Measurements from ENCODE around the gene STAT2. TPM values are rescaled to one million over a fixed set of nuclear protein-coding genes. Genes with fewer than 3 reads are reported as not detected.
A peak's percentile ranks its signal among the peaks of the same experiment; 100 is the strongest.

Gene STAT2
- total and polyA plus RNA-seq, 10 of the 15 experiments (the other 5 are each of a cell fraction or from before 2014, with no cell fraction given): 16.9 to 106 (median 77.9) TPM

GRCh38 chr12:56333679-56334489 lies 26.0 kb downstream of the STAT2 start, which contains the start of gene PAN2 (continued):
- TF ChIP-seq EP300 (IDR thresholded peaks at IDR 0.05; ENCODE audit: borderline replicate concordance in 1 of 2, control insufficient read depth in 1 of 2, low read depth in 2 of 2, low read length in 2 of 2): 0 out of 4 replicates have a peak, but pooled peaks have one; percentile 6 to 29
- TF ChIP-seq RCOR1 (conservative IDR thresholded peaks at IDR 0.05; ENCODE audit: low read depth, low read length): no peak
- no peak; the same call in 1 of the 2 replicates for TF ChIP-seq TBL1XR1 (IDR thresholded peaks at IDR 0.05; ENCODE audit: low read depth, low read length)
- TF ChIP-seq RB1 (IDR thresholded peaks at IDR 0.05; ENCODE audit: borderline replicate concordance): no peak; the same call in 1 of the 2 replicates
- TF ChIP-seq PAX5 (IDR thresholded peaks at IDR 0.05; ENCODE audit: borderline replicate concordance, low read depth, low read length): peak; percentile 42; the same call in 1 of the 2 replicates
- peak; percentile 94 for TF ChIP-seq POLR2AphosphoS5 (IDR thresholded peaks at IDR 0.05; ENCODE audit: low read length)
- TF ChIP-seq ZBTB40 (IDR thresholded peaks at IDR 0.05; ENCODE audit: borderline replicate concordance): peak; percentile 68; the same call in 1 of the 2 replicates
- no peak for TF ChIP-seq SIN3A (IDR thresholded peaks at IDR 0.05; ENCODE audit: low read depth, low read length)
- TF ChIP-seq USF2 (IDR thresholded peaks at IDR 0.05; ENCODE audit: borderline replicate concordance, low read depth, low read length): no peak
- TF ChIP-seq MEF2B (IDR thresholded peaks at IDR 0.05; ENCODE audit: partially characterized antibody, poor library complexity, severe bottlenecking): peak; percentile 96
- peak; percentile 68; the same call in 1 of the 2 replicates for TF ChIP-seq E2F4 (IDR thresholded peaks at IDR 0.05; ENCODE audit: low read depth, low read length)
- peak; percentile 89 for TF ChIP-seq FOS (IDR thresholded peaks at IDR 0.05; ENCODE audit: borderline replicate concordance, extremely low read depth, insufficient read length)
- TF ChIP-seq HDGF (IDR thresholded peaks at IDR 0.05): no peak
- TF ChIP-seq ZBTB4 (CRISPR knock-in tag; IDR thresholded peaks at IDR 0.05): no peak
- TF ChIP-seq SRF (IDR thresholded peaks at IDR 0.05; ENCODE audit: low read depth in 2 of 2, low read length in 2 of 2): no peak
- no peak; the same call in 1 of the 2 replicates for TF ChIP-seq SPI1 (IDR thresholded peaks at IDR 0.05; ENCODE audit: borderline replicate concordance, insufficient read depth, low read depth, low read length)
- TF ChIP-seq CBX3 (IDR thresholded peaks at IDR 0.05; ENCODE audit: borderline replicate concordance, low read depth): no peak
- peak; percentile 96 for TF ChIP-seq NFYB (IDR thresholded peaks at IDR 0.05; ENCODE audit: insufficient read depth, low read depth, low read length)
- peak; percentile 35; the same call in 1 of the 2 replicates for TF ChIP-seq HCFC1 (IDR thresholded peaks at IDR 0.05; ENCODE audit: low read length)

Measured in GM12878 (cell line).